ENCODE measurements around the gene KIAA0232.

The KIAA0232 gene

DNA sequence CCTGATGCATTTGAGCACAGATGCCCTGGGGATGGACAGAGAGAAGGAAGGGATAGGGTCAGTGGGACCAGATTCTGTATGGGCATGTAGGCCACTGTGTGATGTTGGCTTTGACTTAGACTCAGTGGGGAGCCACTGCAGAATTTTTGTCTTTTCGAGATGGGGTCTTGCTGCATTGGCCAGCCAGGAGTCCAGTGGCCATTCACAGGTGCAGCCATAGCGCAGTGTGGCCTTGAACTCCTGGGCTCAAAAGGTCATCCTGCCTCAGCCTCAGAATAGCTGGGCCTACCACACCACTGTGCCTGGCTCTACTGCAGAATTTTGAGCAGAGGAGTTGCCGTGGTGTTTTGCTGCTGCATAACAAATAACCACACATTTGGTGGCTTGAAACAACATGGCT lies 149.9 kb downstream of the KIAA0232 start:
- Histone ChIP-seq H3K4me1 (ENCODE audit: low read depth, poor library complexity, severe bottlenecking) (peaks cover 25% of the 10 kb centered on the region), H3K27me3 (ENCODE audit: insufficient read depth, low read depth) (no peaks in the 10 kb centered on the region), H3K4me3 (IDR thresholded peaks at IDR 0.05; ENCODE audit: insufficient read depth, low read depth, low read length) (no peak overlapping the region), H3K9ac (no peak overlapping the region), H2AFZ (ENCODE audit: low read depth) (no peak overlapping the region), H3K27ac (no peak overlapping the region), H3K4me2 (no peak overlapping the region), H3K79me2 (ENCODE audit: insufficient read depth, low read depth) (no peaks in the 10 kb centered on the region), H4K20me1 (ENCODE audit: insufficient read depth) (no peaks in the 10 kb centered on the region), H3K36me3 (ENCODE audit: insufficient read depth) (no peaks in the 10 kb centered on the region)
- TF ChIP-seq, protein P1, sequence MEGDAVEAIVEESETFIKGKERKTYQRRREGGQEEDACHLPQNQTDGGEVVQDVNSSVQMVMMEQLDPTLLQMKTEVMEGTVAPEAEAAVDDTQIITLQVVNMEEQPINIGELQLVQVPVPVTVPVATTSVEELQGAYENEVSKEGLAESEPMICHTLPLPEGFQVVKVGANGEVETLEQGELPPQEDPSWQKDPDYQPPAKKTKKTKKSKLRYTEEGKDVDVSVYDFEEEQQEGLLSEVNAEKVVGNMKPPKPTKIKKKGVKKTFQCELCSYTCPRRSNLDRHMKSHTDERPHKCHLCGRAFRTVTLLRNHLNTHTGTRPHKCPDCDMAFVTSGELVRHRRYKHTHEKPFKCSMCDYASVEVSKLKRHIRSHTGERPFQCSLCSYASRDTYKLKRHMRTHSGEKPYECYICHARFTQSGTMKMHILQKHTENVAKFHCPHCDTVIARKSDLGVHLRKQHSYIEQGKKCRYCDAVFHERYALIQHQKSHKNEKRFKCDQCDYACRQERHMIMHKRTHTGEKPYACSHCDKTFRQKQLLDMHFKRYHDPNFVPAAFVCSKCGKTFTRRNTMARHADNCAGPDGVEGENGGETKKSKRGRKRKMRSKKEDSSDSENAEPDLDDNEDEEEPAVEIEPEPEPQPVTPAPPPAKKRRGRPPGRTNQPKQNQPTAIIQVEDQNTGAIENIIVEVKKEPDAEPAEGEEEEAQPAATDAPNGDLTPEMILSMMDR (conservative IDR thresholded peaks at IDR 0.05; ENCODE audit: low read depth, low read length) = no peak

DNA sequence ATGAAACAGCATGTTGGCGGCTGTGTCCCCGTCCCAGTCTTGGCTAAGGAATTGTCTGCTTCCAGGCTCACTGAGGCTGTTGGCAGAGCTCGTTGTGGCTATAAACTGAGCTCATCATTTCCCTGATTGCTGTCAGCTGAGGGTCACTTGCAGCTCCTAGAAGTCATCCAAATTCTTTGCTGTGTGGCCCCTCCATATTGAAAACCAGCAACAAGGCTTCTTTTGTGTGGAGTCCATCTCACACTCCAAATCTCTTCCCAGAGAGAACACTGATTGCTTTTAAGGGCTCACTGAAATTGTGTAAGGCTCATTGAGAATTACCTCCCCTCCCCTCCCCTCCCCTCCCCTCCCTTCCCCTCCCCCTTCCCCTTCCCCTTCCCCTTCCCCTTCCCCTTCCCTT lies 150.4 kb downstream of the KIAA0232 start:
- no peak overlapping the region for H3K4me2 ChIP-seq
- H3K27ac ChIP-seq = no peak overlapping the region
- H2AFZ ChIP-seq (ENCODE audit: low read depth) = no peak overlapping the region
- H3K36me3 ChIP-seq (ENCODE audit: insufficient read depth) = no peaks in the 10 kb centered on the region
- no peaks in the 10 kb centered on the region for H4K20me1 ChIP-seq (ENCODE audit: insufficient read depth)
- H3K4me3 ChIP-seq (IDR thresholded peaks at IDR 0.05; ENCODE audit: insufficient read depth, low read depth, low read length) = no peak overlapping the region
- H3K9ac ChIP-seq = no peak overlapping the region
- no peaks in the 10 kb centered on the region for H3K27me3 ChIP-seq (ENCODE audit: insufficient read depth, low read depth)
- TF ChIP-seq, protein P1 (conservative IDR thresholded peaks at IDR 0.05; ENCODE audit: low read depth, low read length) = no peak
- H3K4me1 ChIP-seq (ENCODE audit: low read depth, poor library complexity, severe bottlenecking) = peaks cover 25% of the 10 kb centered on the region
- H3K79me2 ChIP-seq (ENCODE audit: insufficient read depth, low read depth) = no peaks in the 10 kb centered on the region

Measured in KMS-11 (cell line).